C4-2B (cell line): Measurements from ENCODE around the gene SP110.

Source experiments
- H3K27ac ChIP-seq: fragments of 450-650 bp; 2 replicates; pipeline ENCODE4 v1.5.1; 2017
- CTCF ChIP-seq: fragments of 450-650 bp; conservative IDR thresholded peaks from 2 replicates; pipeline ENCODE4 v1.5.1; 2017; ENCODE audit warnings: mild to moderate bottlenecking
- ZFX ChIP-seq: fragments of 450-650 bp; IDR thresholded peaks from 2 replicates; pipeline ENCODE4 v1.6.1; 2017

Gene SP110

GRCh38 chr2:230258483-230258882, 38.7 kb upstream of the SP110 start:
- TF ChIP-seq CTCF (no peak), ZFX (no peak)
- H3K27ac ChIP-seq: no peak overlapping the region

DNA sequence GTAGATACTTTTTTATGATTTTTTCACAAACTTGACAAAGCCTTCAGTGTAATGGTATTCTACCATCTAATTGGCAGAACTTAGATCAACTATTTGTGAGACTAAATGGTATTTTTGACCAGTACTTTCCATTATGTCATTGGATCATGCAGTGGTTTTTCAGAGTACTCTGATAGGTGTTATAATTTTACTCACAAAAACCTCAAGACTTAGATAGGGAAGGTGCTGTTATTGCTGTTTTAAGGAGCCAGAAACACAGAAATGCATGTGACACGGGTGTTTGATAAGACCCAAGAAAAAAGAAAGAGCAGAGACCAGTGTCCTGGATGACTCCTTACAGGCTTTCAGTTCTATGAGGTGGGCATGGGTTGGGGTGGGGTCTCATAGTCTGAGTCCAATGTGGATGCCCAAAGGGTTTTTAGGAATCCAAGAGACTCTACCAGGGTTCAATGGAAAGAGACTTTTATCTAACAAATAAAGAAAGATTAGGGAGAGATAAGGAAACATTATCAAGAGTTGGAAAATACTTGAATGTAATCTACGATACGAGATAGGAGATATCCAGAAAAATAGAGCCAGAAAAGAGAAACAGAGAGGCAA, 37.0 kb upstream of the SP110 start:
- no peak overlapping the region for H3K27ac ChIP-seq
- no peak for TF ChIP-seq ZFX
- TF ChIP-seq CTCF: no peak

GRCh38 chr2:230254152-230254881, 34.5 kb upstream of the SP110 start:
- TF ChIP-seq ZFX: no peak

GRCh38 chr2:230250231-230250630, 30.4 kb upstream of the SP110 start:
- H3K27ac ChIP-seq: no peak overlapping the region
- TF ChIP-seq ZFX: no peak
- no peak for TF ChIP-seq CTCF

More at GRCh38 chr2:230254152-230254881, 34.5 kb upstream of the SP110 start:
- H3K27ac ChIP-seq: no peak overlapping the region

- no peak overlapping the region for H3K27ac ChIP-seq
- TF ChIP-seq CTCF (no peak), ZFX (no peak)
Measured at GRCh38 chr2:230246206-230246605, 26.4 kb upstream of the SP110 start.

GRCh38 chr2:230244211-230244610, 24.4 kb upstream of the SP110 start:
- H3K27ac ChIP-seq: no peak overlapping the region
- no peak for TF ChIP-seq ZFX
- no peak for TF ChIP-seq CTCF

- H3K27ac ChIP-seq: no peak overlapping the region
- TF ChIP-seq CTCF (no peak), ZFX (no peak)
Measured at GRCh38 chr2:230234845-230235244, 15.1 kb upstream of the SP110 start.

DNA sequence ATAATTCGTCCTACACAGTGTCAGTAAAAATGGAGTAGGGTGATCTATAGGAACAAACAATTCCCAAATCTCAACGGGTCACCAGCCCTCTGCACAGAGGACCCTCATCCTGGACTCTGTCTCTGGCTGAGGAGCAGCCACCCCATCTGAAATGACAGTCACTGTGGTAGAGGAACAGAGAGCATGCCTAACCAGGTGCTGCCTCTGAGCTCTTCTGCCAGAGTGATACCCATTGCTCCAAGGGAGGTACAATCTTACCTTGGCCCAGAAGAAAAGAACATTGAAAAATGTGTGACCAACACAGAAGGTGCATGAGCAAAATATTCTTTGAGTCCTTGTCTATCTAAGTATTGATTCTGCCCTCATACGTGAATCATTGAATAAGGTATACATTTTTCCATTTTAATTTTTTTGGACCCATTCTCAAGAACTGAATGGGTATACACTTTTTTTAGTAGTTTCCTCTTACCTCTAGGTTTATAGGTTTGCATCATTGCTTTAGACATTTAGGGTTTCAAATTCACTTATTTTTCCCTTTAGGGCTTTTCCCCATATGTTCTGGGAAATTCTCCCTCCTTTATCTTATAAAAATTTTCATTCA, 14.4 kb upstream of the SP110 start:
- no peak overlapping the region for H3K27ac ChIP-seq
- TF ChIP-seq ZFX: no peak
- no peak for TF ChIP-seq CTCF
